H7 (cell line): ENCODE results near the gene C15orf61. TPM values are rescaled to one million over a fixed set of nuclear protein-coding genes. Genes with fewer than 3 reads are reported as not detected.

ENCODE experiments used
- DNase-seq: peaks from one replicate; pipeline ENCODE4 v3.0.0; 2012
- H3K27me3 ChIP-seq: 2 replicates; pipeline ENCODE4 v1.6.0; 2011; ENCODE audit warnings: mild to moderate bottlenecking, low read length; ENCODE audit not compliant: control insufficient read depth, insufficient read depth
- H3K36me3 ChIP-seq: replicated peaks from 2 replicates; pipeline ENCODE4 v1.5.1; 2011; ENCODE audit warnings: low read length; ENCODE audit not compliant: control insufficient read depth, insufficient read depth
- H3K4me3 ChIP-seq: 2 replicates; pipeline ENCODE4 v1.5.1; 2011; ENCODE audit warnings: low read depth, mild to moderate bottlenecking, control low read depth, low read length, moderate library complexity; ENCODE audit not compliant: insufficient read depth
- total RNA-seq: library from RNA; depleted of rRNA; stranded (reverse); fragments of >200 nt; shearing (Covaris generic); gene quantifications from 2 replicates; pipeline ENCODE4 v1.2.3, GENCODE V29; 2014; rRNA removed

Gene C15orf61
- total RNA-seq, 1 experiment from 2014 or later = 1.1 TPM

DNA sequence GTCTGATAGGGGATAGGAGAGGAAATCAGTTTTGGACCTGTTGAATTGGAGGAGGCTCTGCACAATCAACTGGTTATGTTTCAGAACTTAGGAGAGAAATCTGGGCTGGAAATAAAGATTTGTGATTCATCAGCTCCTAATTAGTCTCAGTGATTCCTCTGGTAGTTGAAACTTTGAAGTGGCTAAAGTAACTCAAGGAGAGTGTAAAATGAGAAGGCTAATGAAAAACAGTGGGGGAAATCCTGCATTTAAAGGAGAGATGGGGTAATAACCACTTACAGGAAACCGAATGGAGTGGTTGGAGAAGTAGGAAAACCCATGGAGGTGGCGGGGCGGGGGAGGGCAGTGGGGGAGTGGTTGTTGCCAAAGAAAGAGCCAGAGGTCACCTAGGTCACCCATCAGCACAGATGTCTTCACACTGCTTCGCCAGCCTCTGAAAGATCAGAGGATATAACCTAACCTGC lies 54.1 kb downstream of the C15orf61 start:
- Histone ChIP-seq H3K4me3 (no peak overlapping the region), H3K27me3 (no peaks in the 10 kb centered on the region), H3K36me3 (no peaks in the 10 kb centered on the region)
- DNase-seq = peak; percentile 23

DNA sequence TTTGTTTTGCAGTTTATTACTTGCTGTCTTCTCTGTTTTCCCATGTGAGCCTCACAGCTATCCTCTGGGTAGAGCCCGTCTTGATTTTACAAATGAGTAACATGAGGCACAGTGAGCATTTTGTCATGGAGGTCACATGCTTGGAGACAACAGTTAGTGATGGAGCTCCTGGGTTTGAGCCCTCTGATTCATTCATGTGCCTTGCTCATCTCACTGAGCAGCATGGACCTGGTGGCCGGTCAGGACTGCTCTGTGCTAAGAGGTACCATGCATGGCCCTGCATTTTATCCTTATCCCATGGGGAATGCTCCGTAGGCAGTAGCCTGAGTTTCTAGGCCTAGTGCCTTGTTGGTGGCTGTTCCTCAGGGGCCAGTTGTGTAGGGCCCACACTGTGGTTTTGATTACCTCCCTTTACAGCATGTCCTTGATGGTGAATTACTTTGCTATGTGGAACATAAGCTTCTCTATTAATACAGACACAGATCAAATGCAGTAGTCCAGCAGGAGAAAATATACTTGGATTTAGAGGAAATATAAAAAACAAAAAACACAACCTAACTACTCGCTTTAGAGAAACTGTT lies 57.2 kb downstream of the C15orf61 start:
- DNase-seq = no peak
- Histone ChIP-seq H3K4me3 (no peak overlapping the region), H3K27me3 (no peaks in the 10 kb centered on the region), H3K36me3 (no peaks in the 10 kb centered on the region)

DNA sequence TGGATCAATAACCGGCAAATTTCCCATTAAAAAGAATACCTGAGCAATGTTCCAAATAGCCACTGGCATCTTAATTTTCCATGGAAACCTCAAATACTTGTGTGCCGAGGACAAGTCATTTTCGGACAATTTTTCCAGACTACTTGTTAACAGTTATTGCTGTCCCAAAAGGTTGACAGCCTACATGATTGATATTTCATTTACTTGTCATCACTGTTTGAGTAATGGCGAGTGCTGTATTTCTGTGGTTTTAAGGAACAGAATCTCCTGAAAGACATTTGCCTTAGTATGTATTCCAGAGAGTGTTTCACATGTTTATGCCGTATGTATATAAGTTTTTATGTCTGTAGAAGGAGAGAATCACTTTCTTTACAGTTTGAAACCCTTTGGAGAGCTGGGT lies 58.2 kb downstream of the C15orf61 start:
- H3K27me3 ChIP-seq = no peaks in the 10 kb centered on the region
- H3K4me3 ChIP-seq = no peak overlapping the region
- DNase-seq = no peak
- no peaks in the 10 kb centered on the region for H3K36me3 ChIP-seq

Other genes starting within 250 kb of the C15orf61 start
- gene MAP2K5, start 21.6 kb downstream of the C15orf61 start, total RNA-seq = 3.2 and 6.3 TPM in 2 replicates